Fibroblast of skin of left quadriceps (primary cell): ENCODE results near the gene TMEM154.
A peak's percentile ranks its signal among the peaks of the same experiment; 100 is the strongest.

Source experiments
- DNase-seq, 2 experiments: peaks; one replicate each; pipeline ENCODE4 v3.0.0-alpha.2; 2013; ENCODE audit warnings: low read depth in 2 of 2

TMEM154 gene

GRCh38 chr4:152591876-152592275 is 87.9 kb downstream of the TMEM154 start:
- DNase-seq, result no peak

DNA sequence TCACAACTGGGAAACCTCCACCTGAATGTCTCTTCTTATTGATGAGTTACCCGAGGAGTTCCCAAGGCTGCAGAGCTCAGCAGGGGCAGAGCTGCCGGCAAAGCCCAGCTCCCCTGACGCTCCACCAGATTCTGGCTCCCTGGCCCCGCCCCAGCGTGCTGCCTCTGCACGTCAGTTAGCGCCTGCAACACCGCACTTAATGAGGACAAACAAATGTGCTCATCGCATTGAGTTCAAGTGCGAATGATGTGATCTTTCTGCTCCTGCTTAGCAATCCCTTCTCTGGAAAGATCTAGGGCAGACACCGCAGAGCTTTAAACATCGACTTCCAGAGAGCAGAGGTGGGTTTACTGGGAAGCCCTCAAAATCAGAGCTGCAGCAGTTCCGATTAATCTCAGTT is 88.4 kb downstream of the TMEM154 start:
- peak in 1 of 2 experiments; percentile 19 for DNase-seq

DNA sequence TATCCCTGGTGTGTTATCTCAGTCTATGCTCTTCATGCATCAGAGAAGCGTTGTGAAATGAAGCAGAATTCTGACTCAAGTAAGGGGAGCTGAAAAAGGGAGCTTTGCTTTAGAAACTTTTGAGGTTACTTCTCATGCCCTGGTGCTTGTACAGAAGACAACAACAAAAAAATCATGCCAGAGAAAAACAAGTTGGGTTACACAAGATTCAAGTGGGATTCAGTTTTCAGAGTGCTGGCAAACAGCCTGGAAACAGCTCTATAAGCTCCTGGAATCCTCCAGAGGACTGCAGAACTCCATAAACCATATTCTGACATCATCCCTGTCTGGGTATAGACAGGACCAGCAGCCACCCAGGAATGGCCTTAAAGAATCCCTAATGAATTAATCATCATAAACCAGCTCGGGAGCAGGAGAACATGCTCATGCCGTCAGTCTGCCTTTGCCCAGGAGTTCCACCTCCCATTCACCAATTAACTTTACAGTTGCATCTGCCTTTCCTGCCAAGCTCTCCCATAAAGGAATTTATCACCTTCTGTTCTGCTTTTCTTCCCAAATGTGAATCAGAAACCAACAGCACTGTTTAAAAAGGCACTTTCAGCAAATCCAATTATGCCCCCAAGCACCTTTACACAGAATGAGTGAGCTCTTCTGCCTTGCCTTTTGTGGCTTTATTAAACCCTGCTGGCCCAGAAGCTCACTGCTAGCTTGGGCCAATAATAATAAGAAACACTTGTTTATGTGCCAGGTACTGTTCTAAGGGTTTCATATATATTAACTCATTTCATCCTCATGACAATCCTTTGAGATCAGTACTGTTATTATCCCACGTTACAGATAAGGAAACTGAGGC is 89.4 kb downstream of the TMEM154 start:
- peak; percentile 99 for DNase-seq

GRCh38 chr4:152588869-152589268 is 90.9 kb downstream of the TMEM154 start:
- DNase-seq, result no peak

DNA sequence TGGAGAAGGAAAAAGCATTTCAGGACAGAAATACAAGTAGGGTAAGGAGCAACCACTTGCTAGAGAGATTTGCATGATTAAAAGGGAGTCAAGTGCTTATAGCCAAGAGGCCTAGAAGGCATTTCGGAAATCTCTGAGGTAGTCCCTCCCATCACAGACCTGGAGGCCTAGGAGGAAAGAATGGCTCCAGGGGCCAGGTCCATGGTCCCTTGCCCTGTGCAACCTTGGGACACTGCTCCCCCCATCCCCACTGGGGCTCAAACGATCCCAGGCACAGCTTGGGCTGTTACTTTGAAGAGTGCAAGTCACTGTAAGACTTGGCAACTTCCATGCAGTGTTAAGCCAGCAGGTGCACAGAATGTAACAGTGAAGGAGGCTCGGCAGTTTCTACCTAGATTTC is 92.7 kb downstream of the TMEM154 start:
- DNase-seq, result no peak

- DNase-seq, result no peak
These were observed 93.1 kb downstream of the TMEM154 start for GRCh38 chr4:152586668-152587067.

DNA sequence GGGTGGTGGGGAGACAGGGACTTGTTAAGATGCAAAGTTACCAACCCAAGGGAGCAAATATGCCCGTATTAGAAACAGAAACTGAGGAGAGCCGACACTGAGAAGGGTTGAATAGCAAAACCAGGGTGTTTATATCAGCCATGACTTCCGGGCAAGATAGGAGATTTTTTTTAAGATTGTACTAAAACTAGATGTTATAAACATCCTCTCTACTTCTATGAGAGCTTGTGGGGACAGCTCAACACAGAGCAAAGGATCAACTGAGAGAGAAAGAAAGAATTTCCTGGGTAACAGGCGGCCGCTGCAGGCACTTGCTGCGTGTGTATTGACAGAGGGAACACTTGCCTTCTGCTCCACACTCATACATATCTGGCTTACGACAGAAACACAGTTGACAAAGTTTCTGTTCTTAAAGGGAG is 94.8 kb downstream of the TMEM154 start:
- DNase-seq, result no peak

GRCh38 chr4:152581536-152582160 is 98.1 kb downstream of the TMEM154 start:
- no peak for DNase-seq

- no peak for DNase-seq
These were observed 99.9 kb downstream of the TMEM154 start for GRCh38 chr4:152579916-152580315.

DNA sequence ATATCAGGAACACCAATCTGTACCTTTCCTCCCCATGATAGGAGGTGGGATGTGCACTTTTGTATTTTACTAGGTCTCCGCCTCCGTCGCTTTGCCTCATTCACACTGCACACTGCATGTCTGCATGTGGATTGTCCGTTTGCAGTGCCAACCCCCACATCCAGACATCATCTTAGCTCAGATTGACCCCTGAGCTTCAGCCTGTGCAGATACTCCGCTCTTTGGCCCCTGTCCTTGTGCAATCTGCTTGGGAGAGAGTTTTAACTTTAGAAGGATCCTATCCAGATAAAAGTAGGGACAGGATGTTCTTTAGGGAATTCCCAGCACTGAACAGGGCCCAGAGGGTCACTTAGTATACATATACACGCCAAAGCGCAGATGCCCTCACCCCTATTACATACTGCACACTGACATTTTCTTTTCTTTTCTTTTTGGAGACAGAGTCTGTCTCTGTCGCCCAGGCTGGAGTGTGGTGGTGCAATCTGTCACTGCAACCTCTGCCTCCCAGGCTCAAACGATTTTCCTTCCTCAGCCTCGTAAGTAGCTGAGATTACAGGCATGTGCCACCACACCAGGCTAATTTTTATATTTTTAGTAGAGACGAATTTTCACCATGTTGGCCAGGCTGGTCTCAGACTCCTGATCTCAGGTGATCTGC is 100.6 kb downstream of the TMEM154 start:
- DNase-seq, result no peak

- no peak for DNase-seq
These were observed 101.1 kb downstream of the TMEM154 start for GRCh38 chr4:152578670-152579069.

GRCh38 chr4:152577708-152578396 is 101.9 kb downstream of the TMEM154 start:
- no peak for DNase-seq

- DNase-seq, result no peak
These were observed 104.3 kb downstream of the TMEM154 start for GRCh38 chr4:152575533-152575932.

DNA sequence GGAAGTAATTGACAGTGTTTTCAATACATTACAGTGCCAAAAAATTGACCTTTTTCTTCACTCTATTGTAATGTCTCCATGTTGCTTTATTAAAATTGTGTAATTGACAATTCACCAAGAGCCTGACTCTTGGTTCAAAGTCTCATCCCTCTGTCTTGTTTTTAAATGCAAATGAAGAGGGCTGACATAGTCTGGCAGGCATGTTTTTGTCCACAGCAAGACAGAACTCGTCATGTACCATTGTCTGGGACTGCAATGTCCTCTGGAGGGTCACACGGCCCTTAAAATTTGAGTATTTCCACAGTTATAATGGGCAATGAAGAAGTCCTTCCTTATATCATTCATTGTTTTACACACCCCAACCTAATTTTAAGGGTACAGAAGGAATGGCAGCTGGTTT is 105.9 kb downstream of the TMEM154 start:
- no peak for DNase-seq

- peak; percentile 9 for DNase-seq
These were observed 107.2 kb downstream of the TMEM154 start for GRCh38 chr4:152572417-152573086.

DNA sequence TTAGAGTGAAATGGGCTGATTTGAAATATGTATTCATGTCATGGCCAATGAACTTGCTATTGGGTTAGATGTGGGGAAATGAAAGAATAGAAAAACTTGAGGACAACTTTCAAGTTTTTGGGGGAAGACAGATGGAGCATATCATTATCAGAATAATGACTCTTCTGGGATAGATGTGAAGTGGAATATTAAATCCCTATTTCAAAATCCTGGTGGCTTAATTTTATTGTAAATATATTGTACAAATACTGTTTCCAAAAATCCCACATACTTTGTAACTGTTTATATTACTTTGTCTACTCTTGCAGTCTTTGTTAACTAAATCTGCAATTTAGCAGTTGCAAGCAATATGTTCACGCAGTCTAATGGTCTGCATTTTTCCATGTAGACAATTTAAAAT is 108.0 kb downstream of the TMEM154 start:
- no peak for DNase-seq

- DNase-seq, result no peak
These were observed 108.5 kb downstream of the TMEM154 start for GRCh38 chr4:152571296-152571695.
